Hepatocyte (in vitro differentiated cells): ENCODE results near the gene DSTYK. TPM values are rescaled to one million over a fixed set of nuclear protein-coding genes. Genes with fewer than 3 reads are reported as not detected.

Source experiments
- DNase-seq: peaks from one replicate; pipeline ENCODE4 v3.0.0-alpha.2; 2016; ENCODE audit warnings: low spot score
- H2AFZ ChIP-seq: fragments of 200-600 bp; sonication (generic); 2 replicates; pipeline ENCODE4 v1.6.0; 2016; ENCODE audit warnings: antibody characterized with exemption, mild to moderate bottlenecking
- H3K27ac ChIP-seq: fragments of 200-600 bp; sonication (generic); 2 replicates; pipeline ENCODE4 v1.5.1; 2016; ENCODE audit warnings: mild to moderate bottlenecking
- H3K27me3 ChIP-seq: fragments of 200-600 bp; sonication (generic); 2 replicates; pipeline ENCODE4 v1.6.1; 2016
- H3K36me3 ChIP-seq: fragments of 200-600 bp; sonication (generic); replicated peaks from 2 replicates; pipeline ENCODE4 v1.5.1; 2016; ENCODE audit warnings: low read depth; ENCODE audit not compliant: insufficient read depth
- H3K4me1 ChIP-seq: fragments of 200-600 bp; sonication (generic); 2 replicates; pipeline ENCODE4 v1.5.1; 2016; ENCODE audit warnings: mild to moderate bottlenecking, moderate library complexity; ENCODE audit not compliant: insufficient read depth
- H3K4me2 ChIP-seq: fragments of 200-600 bp; sonication (generic); 2 replicates; pipeline ENCODE4 v1.6.0; 2016
- H3K4me3 ChIP-seq: fragments of 200-600 bp; sonication (generic); 2 replicates; pipeline ENCODE4 v1.5.1; 2016; ENCODE audit warnings: mild to moderate bottlenecking
- H3K79me2 ChIP-seq: fragments of 200-600 bp; sonication (generic); 2 replicates; pipeline ENCODE4 v1.6.0; 2017; ENCODE audit warnings: mild to moderate bottlenecking
- H3K9me2 ChIP-seq: fragments of 200-600 bp; sonication (generic); replicated peaks from 2 replicates; pipeline ENCODE4 v1.6.0; 2017; ENCODE audit warnings: mild to moderate bottlenecking; ENCODE audit not compliant: insufficient read depth
- H3K9me3 ChIP-seq: fragments of 200-600 bp; sonication (generic); 2 replicates; pipeline ENCODE4 v1.5.1; 2016; ENCODE audit warnings: low read depth, mild to moderate bottlenecking
- H4K20me1 ChIP-seq: fragments of 200-600 bp; sonication (generic); 2 replicates; pipeline ENCODE4 v1.6.0; 2016; ENCODE audit warnings: mild to moderate bottlenecking; ENCODE audit not compliant: insufficient read depth, poor library complexity, severe bottlenecking
- EZH2 ChIP-seq: fragments of 200-600 bp; sonication (generic); IDR thresholded peaks from 2 replicates; pipeline ENCODE4 v1.6.1; 2016; ENCODE audit warnings: antibody characterized with exemption, mild to moderate bottlenecking, borderline replicate concordance
- EZH2phosphoT487 ChIP-seq: fragments of 200-600 bp; sonication (generic); IDR thresholded peaks from one replicate; pipeline ENCODE4 v1.6.1; 2018; ENCODE audit warnings: antibody characterized with exemption, mild to moderate bottlenecking, low read depth, moderate library complexity; ENCODE audit not compliant: unreplicated experiment, severe bottlenecking
- WGBS: methylation state at CpG from one replicate; pipeline ENCODE4 v1.1.6; 2016; ENCODE audit warnings: low lambda C conversion rate; ENCODE audit errors: missing lambda C conversion rate; 5-methylcytosine and 5-hydroxymethylcytosine counted together
- polyA plus RNA-seq: library from polyadenylated mRNA; unstranded; fragments of >200 nt; fragmentation: Nextera tagmentation; extraction: Ambion mirVana; gene quantifications from 2 replicates; pipeline ENCODE4 v1.2.1, GENCODE V29; 2016
- total RNA-seq: library from RNA; depleted of rRNA; stranded (reverse); fragments of >200 nt; gene quantifications from 2 replicates; pipeline ENCODE4 v1.2.3, GENCODE V29; 2014
- TF ChIP-seq, protein P1 (sequence below): fragments of 200-600 bp; sonication (generic); IDR thresholded peaks from 2 replicates; pipeline ENCODE4 v1.5.1; 2016; ENCODE audit warnings: antibody characterized with exemption, mild to moderate bottlenecking; ENCODE audit not compliant: poor library complexity

Gene DSTYK
- total and polyA plus RNA-seq, 2 experiments from 2014 or later: 7.7 to 11.0 TPM

DNA sequence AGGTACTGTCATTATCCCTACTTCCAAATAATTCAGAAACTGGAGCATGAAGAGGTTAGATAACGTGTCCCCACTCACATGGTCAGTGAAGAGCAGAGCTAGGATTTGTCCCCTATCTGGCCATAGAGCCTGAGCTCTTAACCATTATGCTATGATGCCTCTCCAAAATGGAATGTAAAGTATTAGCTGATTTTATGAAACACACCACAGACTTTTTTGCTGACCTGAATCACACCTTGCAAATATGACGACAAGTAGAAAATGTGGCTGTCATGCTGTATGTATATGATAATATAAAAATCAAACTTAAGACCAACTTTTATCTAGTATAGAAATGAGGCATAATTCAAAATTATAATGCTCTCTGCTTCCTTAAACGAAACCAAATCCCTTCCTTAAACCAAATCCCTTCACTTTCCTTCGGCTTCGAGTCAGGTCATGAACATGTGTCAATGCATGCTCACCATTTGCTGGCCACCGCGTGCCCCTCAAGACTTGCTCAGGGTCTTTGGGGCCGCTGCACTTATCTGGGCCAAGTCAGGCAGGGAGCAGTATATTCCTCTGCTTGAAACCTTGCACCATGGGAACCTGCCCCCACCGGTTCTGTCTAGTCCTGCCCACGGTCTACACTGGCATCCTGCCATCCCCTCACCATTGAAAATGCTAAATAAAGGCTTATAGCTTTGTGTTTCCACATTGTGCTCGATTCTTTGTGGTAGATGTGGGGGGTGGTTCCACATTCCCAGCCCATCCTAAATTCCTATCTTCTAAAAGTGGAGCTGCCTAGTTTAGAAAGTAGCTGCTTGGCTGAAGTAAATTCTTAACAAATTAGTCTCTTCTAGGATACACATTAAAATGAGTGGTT lies 14.6 kb upstream of the DSTYK start:
- H3K4me2 ChIP-seq: no peak overlapping the region
- no peak overlapping the region for H3K27ac ChIP-seq
- no peaks in the 10 kb centered on the region for H3K9me2 ChIP-seq
- no peaks in the 10 kb centered on the region for H3K79me2 ChIP-seq
- H4K20me1 ChIP-seq: no peaks in the 10 kb centered on the region
- 79% methylated on average over 11 of the region's 11 CpGs for WGBS
- no peak overlapping the region for H2AFZ ChIP-seq
- H3K4me3 ChIP-seq: no peak overlapping the region
- H3K4me1 ChIP-seq: peaks cover 5% of the 10 kb centered on the region
- peaks cover 13% of the 10 kb centered on the region for H3K27me3 ChIP-seq
- no peaks in the 10 kb centered on the region for H3K36me3 ChIP-seq
- TF ChIP-seq EZH2phosphoT487 (no peak), EZH2 (no peak)
- TF ChIP-seq, protein P1, sequence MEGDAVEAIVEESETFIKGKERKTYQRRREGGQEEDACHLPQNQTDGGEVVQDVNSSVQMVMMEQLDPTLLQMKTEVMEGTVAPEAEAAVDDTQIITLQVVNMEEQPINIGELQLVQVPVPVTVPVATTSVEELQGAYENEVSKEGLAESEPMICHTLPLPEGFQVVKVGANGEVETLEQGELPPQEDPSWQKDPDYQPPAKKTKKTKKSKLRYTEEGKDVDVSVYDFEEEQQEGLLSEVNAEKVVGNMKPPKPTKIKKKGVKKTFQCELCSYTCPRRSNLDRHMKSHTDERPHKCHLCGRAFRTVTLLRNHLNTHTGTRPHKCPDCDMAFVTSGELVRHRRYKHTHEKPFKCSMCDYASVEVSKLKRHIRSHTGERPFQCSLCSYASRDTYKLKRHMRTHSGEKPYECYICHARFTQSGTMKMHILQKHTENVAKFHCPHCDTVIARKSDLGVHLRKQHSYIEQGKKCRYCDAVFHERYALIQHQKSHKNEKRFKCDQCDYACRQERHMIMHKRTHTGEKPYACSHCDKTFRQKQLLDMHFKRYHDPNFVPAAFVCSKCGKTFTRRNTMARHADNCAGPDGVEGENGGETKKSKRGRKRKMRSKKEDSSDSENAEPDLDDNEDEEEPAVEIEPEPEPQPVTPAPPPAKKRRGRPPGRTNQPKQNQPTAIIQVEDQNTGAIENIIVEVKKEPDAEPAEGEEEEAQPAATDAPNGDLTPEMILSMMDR: no peak
- H3K9me3 ChIP-seq: no peaks in the 10 kb centered on the region
- no peak for DNase-seq

- no peaks in the 10 kb centered on the region for H3K36me3 ChIP-seq
- H3K4me3 ChIP-seq: no peak overlapping the region
- TF ChIP-seq EZH2phosphoT487 (no peak), EZH2 (no peak)
- TF ChIP-seq, protein P1: no peak
Measured at GRCh38 chr1:205224736-205225135, 13.2 kb upstream of the DSTYK start.

GRCh38 chr1:205220421-205220820 lies 8.9 kb upstream of the DSTYK start:
- Histone ChIP-seq H4K20me1 (no peaks in the 10 kb centered on the region), H3K9me3 (no peaks in the 10 kb centered on the region), H3K79me2 (no peaks in the 10 kb centered on the region), H3K27ac (no peak overlapping the region), H3K4me2 (no peak overlapping the region), H2AFZ (no peak overlapping the region), H3K27me3 (peaks cover 13% of the 10 kb centered on the region), H3K4me3 (no peak overlapping the region), H3K36me3 (no peaks in the 10 kb centered on the region), H3K4me1 (no peaks in the 10 kb centered on the region), H3K9me2 (no peaks in the 10 kb centered on the region)
- TF ChIP-seq, protein P1: no peak
- TF ChIP-seq EZH2: no peak
- DNase-seq: no peak
- 71% methylated on average over 2 of the region's 2 CpGs for WGBS

More at GRCh38 chr1:205224736-205225135, 13.2 kb upstream of the DSTYK start:
- Histone ChIP-seq H3K9me3 (no peaks in the 10 kb centered on the region), H4K20me1 (no peaks in the 10 kb centered on the region), H3K4me1 (peaks cover 2% of the 10 kb centered on the region), H3K27me3 (peaks cover 13% of the 10 kb centered on the region), H3K9me2 (no peaks in the 10 kb centered on the region), H3K4me2 (no peak overlapping the region), H3K27ac (no peak overlapping the region), H2AFZ (no peak overlapping the region), H3K79me2 (no peaks in the 10 kb centered on the region)
- no peak for DNase-seq
